HG03558 (cell line): ENCODE results near the gene PRICKLE4.

Experiments
- ATAC-seq: cut with Tn5 transposase; IDR thresholded peaks from one replicate; pipeline ENCODE4 v1.9.1; 2021; ENCODE audit warnings: moderate number of reproducible peaks; ENCODE audit not compliant: unreplicated experiment; ENCODE audit errors: extremely low read depth

Gene PRICKLE4

DNA sequence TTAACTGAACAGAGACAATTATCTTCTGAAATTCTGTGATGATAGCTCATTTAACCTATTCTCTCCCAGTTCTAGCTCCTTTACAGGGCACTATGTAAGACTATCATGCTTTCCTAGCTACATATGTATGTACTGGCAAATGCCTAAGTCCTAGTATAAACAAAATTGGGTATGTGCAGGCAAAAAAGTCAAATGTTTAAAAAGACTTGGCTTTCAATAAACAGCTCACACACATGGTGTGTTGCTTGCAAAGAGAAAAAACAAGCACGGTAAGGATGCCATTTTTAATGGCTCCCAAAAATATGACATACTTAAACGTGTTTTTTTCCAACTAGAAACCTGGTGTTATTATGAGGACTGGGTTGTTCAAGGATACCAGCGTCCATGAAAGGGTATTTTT is 51.7 kb downstream of the PRICKLE4 start:
- ATAC-seq: no peak

DNA sequence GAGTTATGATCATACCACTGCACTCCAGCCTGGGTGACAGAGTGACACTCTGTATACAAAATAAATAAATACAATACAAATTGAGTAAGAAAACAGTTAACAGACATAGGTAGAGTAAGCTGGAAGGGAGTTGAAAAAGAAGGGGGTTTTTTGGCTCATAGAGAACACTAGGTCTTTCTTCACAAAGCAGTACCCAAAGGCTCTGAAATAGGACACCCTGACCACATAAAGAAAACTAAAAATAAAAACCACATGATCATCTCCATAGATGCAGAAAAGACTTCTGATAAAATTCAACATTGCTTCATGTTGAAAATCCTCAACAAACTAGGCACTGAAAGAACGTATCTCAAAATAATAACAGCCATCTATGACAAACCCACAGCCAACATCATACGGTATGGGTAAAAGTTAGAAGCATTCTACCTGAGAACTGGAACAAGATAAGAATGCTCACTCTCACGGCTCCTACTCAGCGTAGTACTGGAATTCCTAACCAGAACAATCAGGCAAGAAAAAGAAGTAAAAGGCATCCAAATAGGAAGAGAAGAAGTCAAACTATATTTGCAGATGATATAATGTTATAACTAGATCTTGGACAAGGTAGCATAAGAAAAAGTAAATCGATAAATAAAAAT is 55.6 kb downstream of the PRICKLE4 start:
- no peak for ATAC-seq

DNA sequence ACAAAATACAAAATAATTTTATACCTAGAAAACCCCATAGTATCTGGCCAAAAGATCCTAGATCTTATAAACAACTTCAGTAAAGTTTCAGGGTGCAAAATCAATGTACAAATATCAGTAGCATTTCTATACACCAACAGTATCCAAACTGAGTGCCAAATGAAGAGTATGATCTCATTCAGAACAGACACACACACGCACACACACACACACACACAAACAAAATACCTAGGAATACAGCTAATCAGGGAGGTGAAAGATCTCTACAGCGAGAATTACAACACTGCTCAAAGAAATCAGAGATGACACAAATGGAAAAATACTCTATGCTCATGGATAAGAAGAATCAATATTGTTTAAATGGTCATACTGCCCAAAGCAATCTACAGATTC is 56.1 kb downstream of the PRICKLE4 start:
- ATAC-seq: no peak
